GM12892 (cell line): ENCODE measurements around the gene H6PD.

Experiments
- POLR2A ChIP-seq: IDR thresholded peaks from 2 replicates; pipeline ENCODE4 v1.6.1; 2011; ENCODE audit warnings: low read depth, low read length, control low read depth
- POLR2AphosphoS5 ChIP-seq: IDR thresholded peaks from 2 replicates; pipeline ENCODE4 v1.6.1; 2011; ENCODE audit warnings: low read depth, low read length, control low read depth

DNA sequence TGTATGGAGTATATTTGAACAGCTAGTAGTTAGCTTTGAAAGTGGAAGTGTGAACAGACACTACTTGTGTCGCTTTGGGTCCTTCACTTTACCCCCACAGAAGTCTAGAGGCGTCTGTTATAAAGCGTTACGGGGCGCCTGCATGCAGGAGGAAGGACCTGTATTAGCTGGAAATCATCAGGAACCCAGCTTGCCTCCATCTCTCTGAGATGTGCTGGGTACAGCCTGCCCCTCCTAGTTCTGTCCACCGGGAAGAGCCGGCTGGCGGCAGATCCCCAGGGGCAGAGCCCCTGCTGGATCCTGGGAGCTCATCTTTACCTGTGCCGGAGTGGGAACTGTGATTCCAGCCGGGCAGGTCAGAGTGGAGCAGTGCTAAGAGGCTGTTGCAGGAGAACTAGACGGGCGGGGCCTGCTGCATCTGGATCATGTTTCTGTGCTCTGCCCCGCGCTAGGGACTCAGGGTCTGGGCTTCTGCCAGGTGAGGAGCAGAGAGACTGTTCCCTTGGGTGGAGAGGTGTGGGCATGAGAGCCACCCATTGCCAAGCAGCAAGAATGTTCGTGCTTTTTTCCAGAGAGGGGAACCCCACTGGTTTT, 35.8 kb downstream of the H6PD start:
- TF ChIP-seq POLR2A (no peak), POLR2AphosphoS5 (no peak)
